Activated T-helper 1 cell treated with anti-CD3 and anti-CD28 coated beads, Interleukin-12 subunit alpha, Interleukin-12 subunit beta, Interleukin-2, Interleukin-4 antibody, amounts not matched to agents 30 ng/mL and 10 ng/mL and 1 ng/mL, durations not matched to agents 14 hours and 24 hours and 36 hours (primary cell): Measurements from ENCODE around the gene TRIM4. TPM values are rescaled to one million over a fixed set of nuclear protein-coding genes. Genes with fewer than 3 reads are reported as not detected.
A peak's percentile ranks its signal among the peaks of the same experiment; 100 is the strongest.
"Not testable (repeated sequence)": the region's sequence is repeated elsewhere in the genome, so short reads cannot be mapped to it uniquely, and the experiment has no call there.

ENCODE experiments used
- DNase-seq: peaks from one replicate; pipeline ENCODE4 v3.0.0; 2021; ENCODE audit warnings: low spot score
- H3K27ac Mint-ChIP-seq: one replicate; pipeline ENCODE4 v1.8.0; 2021; ENCODE audit warnings: mild to moderate bottlenecking, mixed read lengths
- H3K27me3 Mint-ChIP-seq: one replicate; pipeline ENCODE4 v1.8.0; 2022; ENCODE audit warnings: mild to moderate bottlenecking, moderate library complexity, mixed read lengths; ENCODE audit not compliant: insufficient read depth
- H3K36me3 Mint-ChIP-seq: one replicate; pipeline ENCODE4 v1.8.0; 2021; ENCODE audit warnings: low read depth, mixed read lengths
- H3K4me1 Mint-ChIP-seq: one replicate; pipeline ENCODE4 v1.8.0; 2021; ENCODE audit warnings: low read depth, mixed read lengths
- H3K4me3 Mint-ChIP-seq: one replicate; pipeline ENCODE4 v1.8.0; 2021; ENCODE audit warnings: mild to moderate bottlenecking, moderate library complexity, mixed read lengths
- H3K9me3 Mint-ChIP-seq: one replicate; pipeline ENCODE4 v1.8.0; 2021; ENCODE audit warnings: mixed read lengths
- intact Hi-C: fragments of 100-400 bp; cut with micrococcal nuclease; formaldehyde crosslinking; loops from one replicate; pipeline ENCODE4 v1.15.1; 2024
- total RNA-seq: library from RNA; stranded (reverse); gene quantifications from 2 replicates; pipeline ENCODE4 v1.2.3, GENCODE V29; 2022

The TRIM4 gene
- total RNA-seq, 1 donor from 2014 or later: 24.1 TPM

GRCh38 chr7:99938296-99938695, 19.0 kb upstream of the TRIM4 start:
- no peak for DNase-seq
- Mint-ChIP-seq H3K9me3 (peaks cover 15% of the 10 kb centered on the region), H3K27ac (no peak overlapping the region), H3K27me3 (peaks cover 22% of the 10 kb centered on the region), H3K4me3 (no peak overlapping the region), H3K4me1 (peaks cover 9% of the 10 kb centered on the region), H3K36me3 (no peaks in the 10 kb centered on the region)
- intact Hi-C loops: no loop called here

GRCh38 chr7:99935009-99935408, 15.7 kb upstream of the TRIM4 start:
- H3K9me3 Mint-ChIP-seq: peaks cover 15% of the 10 kb centered on the region
- DNase-seq, intact Hi-C loops, H3K36me3 Mint-ChIP-seq, H3K27ac Mint-ChIP-seq, H3K4me3 Mint-ChIP-seq: not testable (repeated sequence)
- H3K4me1 Mint-ChIP-seq: peaks cover 15% of the 10 kb centered on the region
- H3K27me3 Mint-ChIP-seq: peaks cover 20% of the 10 kb centered on the region

DNA sequence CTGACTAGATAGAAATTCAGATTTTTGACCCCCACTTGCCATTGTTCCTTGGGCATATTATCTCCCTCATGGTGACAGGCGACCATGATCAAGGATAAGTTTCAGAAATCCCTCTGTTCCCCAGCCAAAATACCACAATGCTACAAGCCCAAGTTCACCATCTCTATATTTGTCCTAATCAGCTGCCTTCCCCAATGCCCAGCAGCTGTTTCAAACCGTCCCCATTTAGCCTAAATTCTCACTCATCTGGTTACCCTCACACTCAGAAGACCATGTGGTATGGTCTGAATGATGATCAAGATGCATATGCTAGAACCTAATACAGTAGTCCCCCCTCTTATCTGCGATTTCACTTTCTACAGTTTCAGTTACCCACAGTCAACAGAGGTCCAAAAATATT, 11.0 kb upstream of the TRIM4 start:
- intact Hi-C loops: no loop called here
- no peak overlapping the region for H3K27ac Mint-ChIP-seq
- H3K27me3 Mint-ChIP-seq: peaks cover 20% of the 10 kb centered on the region
- no peak overlapping the region for H3K4me3 Mint-ChIP-seq
- peaks cover 31% of the 10 kb centered on the region for H3K4me1 Mint-ChIP-seq
- no peaks in the 10 kb centered on the region for H3K9me3 Mint-ChIP-seq
- no peak for DNase-seq
- H3K36me3 Mint-ChIP-seq: no peaks in the 10 kb centered on the region

- peaks cover 24% of the 10 kb centered on the region for H3K4me1 Mint-ChIP-seq
- no peak for DNase-seq
- intact Hi-C loops: loop anchor here (1.0 kb wide), 1 partner anchor 10 kb away; the partner anchor contains the start of gene TRIM4
- H3K27me3 Mint-ChIP-seq: peaks cover 23% of the 10 kb centered on the region
- H3K27ac Mint-ChIP-seq: peak overlapping the region; percentile 46
- H3K9me3 Mint-ChIP-seq: no peaks in the 10 kb centered on the region
- H3K4me3 Mint-ChIP-seq: peak overlapping the region; percentile 62
- no peaks in the 10 kb centered on the region for H3K36me3 Mint-ChIP-seq
Observed at GRCh38 chr7:99929730-99930053, 10.4 kb upstream of the TRIM4 start.

DNA sequence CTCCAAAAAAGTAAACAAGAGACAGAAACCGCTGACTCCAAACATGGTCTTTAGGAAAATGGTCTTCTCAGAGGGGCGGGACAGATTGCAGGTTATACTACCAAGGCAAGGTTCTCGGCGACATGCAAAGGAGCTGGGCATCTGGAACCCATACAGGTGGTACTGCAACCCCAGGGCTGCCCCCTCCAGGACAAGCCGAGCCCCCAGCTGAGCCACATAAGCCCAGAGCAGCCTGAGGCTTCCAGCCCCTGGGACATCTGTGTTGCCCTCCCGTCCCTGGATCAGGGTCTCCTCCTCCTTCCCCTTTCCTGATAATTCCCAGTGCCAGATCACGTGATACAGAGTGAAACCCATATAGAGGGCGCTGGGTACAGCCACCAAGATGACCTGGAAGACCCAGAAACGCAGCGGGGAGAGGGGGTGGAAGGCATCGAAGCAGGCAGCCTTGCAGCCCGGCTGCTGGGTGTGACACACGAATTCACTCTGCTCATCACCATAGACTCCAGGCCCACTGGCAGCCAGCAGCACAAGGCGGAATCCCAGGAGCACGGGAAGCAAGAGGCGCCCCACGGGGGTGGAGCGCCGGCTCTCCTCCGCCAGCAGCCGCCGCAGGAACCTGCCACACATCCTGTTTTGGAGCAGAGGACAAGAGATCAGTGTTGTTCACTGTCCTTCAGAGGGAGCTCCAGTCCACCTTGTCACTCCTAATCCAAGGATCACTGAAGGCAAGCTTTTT, 9.8 kb upstream of the TRIM4 start, which contains the start of gene GJC3:
Gene GJC3, minus strand, starts transcription at position 627 of the 736 bp plus-strand sequence. Its CDS starts 0 bp downstream, at position 627.
- peak within 1 kb of the TSS; percentile 62 for H3K4me3 Mint-ChIP-seq
- H3K27me3 Mint-ChIP-seq: peaks cover 23% of the 10 kb centered on the region
- H3K27ac Mint-ChIP-seq: peak within 1 kb of the TSS; percentile 46
- no peaks in the 10 kb centered on the region for H3K9me3 Mint-ChIP-seq
- peak; percentile 36 for DNase-seq
- no peaks in the 10 kb centered on the region for H3K36me3 Mint-ChIP-seq
- intact Hi-C loops: loop anchor here (1.0 kb wide), 1 partner anchor 10 kb away; the partner anchor contains the start of gene TRIM4
- peaks cover 24% of the 10 kb centered on the region for H3K4me1 Mint-ChIP-seq

DNA sequence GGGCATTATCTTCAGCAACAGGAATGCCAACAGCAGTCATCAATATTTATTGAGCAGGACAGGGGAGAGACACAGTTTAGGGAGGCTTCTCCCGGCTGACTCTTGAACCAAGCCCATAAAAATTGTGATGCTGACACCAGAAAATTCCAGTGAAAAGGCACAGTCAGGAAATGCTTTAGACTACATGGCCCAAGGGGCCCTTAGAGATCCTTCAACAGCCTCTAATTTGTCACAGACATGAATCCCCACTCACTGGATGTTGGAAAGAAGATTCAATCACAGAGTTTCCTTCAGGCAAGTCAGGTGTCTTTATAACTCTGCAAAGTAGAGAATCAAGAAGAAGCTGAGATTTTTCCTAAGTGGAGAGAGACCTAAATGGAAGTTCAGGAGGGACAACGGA, 8.9 kb upstream of the TRIM4 start:
- Mint-ChIP-seq H3K36me3 (no peaks in the 10 kb centered on the region), H3K27me3 (peaks cover 22% of the 10 kb centered on the region), H3K9me3 (no peaks in the 10 kb centered on the region), H3K4me3 (no peak overlapping the region), H3K27ac (no peak overlapping the region), H3K4me1 (peaks cover 24% of the 10 kb centered on the region)
- DNase-seq: no peak
- intact Hi-C loops: no loop called here

- DNase-seq: no peak
- H3K9me3 Mint-ChIP-seq: no peaks in the 10 kb centered on the region
- peaks cover 21% of the 10 kb centered on the region for H3K27me3 Mint-ChIP-seq
- H3K36me3 Mint-ChIP-seq: no peaks in the 10 kb centered on the region
- no peak overlapping the region for H3K27ac Mint-ChIP-seq
- peaks cover 24% of the 10 kb centered on the region for H3K4me1 Mint-ChIP-seq
- no peak overlapping the region for H3K4me3 Mint-ChIP-seq
- intact Hi-C loops: no loop called here
Observed at GRCh38 chr7:99927536-99927935, 8.2 kb upstream of the TRIM4 start.

GRCh38 chr7:99926321-99926720, 7.0 kb upstream of the TRIM4 start:
- Mint-ChIP-seq H3K4me3 (no peak overlapping the region), H3K36me3 (peaks cover 5% of the 10 kb centered on the region), H3K27ac (no peak overlapping the region), H3K27me3 (peaks cover 20% of the 10 kb centered on the region), H3K4me1 (peaks cover 24% of the 10 kb centered on the region), H3K9me3 (no peaks in the 10 kb centered on the region)
- intact Hi-C loops: no loop called here
- DNase-seq: no peak

- no peak overlapping the region for H3K4me3 Mint-ChIP-seq
- DNase-seq: no peak
- H3K4me1 Mint-ChIP-seq: peaks cover 19% of the 10 kb centered on the region
- no peaks in the 10 kb centered on the region for H3K9me3 Mint-ChIP-seq
- H3K27me3 Mint-ChIP-seq: peaks cover 20% of the 10 kb centered on the region
- intact Hi-C loops: no loop called here
- peaks cover 8% of the 10 kb centered on the region for H3K36me3 Mint-ChIP-seq
- H3K27ac Mint-ChIP-seq: no peak overlapping the region
Observed at GRCh38 chr7:99923200-99923599, 3.9 kb upstream of the TRIM4 start.

GRCh38 chr7:99920149-99920548, 819 bp upstream of the TRIM4 start:
- Mint-ChIP-seq H3K4me3 (peak overlapping the region; percentile 94), H3K27ac (peak overlapping the region; percentile 96), H3K4me1 (peaks cover 40% of the 10 kb centered on the region), H3K36me3 (peaks cover 22% of the 10 kb centered on the region), H3K9me3 (no peaks in the 10 kb centered on the region), H3K27me3 (peaks cover under 1% of the 10 kb centered on the region)
- no peak for DNase-seq
- intact Hi-C loops: no loop called here

DNA sequence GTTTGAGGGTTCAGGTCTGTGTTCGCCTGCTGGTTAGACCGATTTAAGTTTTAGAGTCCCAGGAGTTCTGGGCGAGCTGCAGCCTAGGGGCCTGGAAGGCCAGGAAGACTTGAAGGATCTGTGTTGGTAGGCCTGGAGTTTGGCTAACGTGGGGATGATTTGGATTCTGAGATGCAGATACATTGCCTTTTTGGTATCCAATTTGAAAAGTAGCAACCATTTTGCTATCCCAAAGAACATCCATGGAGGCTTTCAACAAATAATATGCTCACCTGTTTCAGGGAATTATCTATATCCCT, 433 bp upstream of the TRIM4 start:
- H3K27ac Mint-ChIP-seq: peak overlapping the region; percentile 96

GRCh38 chr7:99910976-99911375, 8.4 kb downstream of the TRIM4 start:
- DNase-seq: no peak
- intact Hi-C loops: no loop called here
- H3K27me3 Mint-ChIP-seq: no peaks in the 10 kb centered on the region
- no peak overlapping the region for H3K4me3 Mint-ChIP-seq
- peaks cover 28% of the 10 kb centered on the region for H3K36me3 Mint-ChIP-seq
- peaks cover 25% of the 10 kb centered on the region for H3K4me1 Mint-ChIP-seq
- no peak overlapping the region for H3K27ac Mint-ChIP-seq
- H3K9me3 Mint-ChIP-seq: no peaks in the 10 kb centered on the region

More for the DNA sequence above, 433 bp upstream of the TRIM4 start:
- Mint-ChIP-seq H3K4me1 (peaks cover 40% of the 10 kb centered on the region), H3K9me3 (no peaks in the 10 kb centered on the region), H3K27me3 (no peaks in the 10 kb centered on the region), H3K4me3 (peak overlapping the region; percentile 94), H3K36me3 (peaks cover 22% of the 10 kb centered on the region)
- intact Hi-C loops: loop anchor here (1.0 to 2.0 kb wide), 12 partner anchors 10 to 453 kb away; partner anchors contain the start of genes ATP5MF, CNPY4, COPS6 and GJC3
- DNase-seq: no peak

DNA sequence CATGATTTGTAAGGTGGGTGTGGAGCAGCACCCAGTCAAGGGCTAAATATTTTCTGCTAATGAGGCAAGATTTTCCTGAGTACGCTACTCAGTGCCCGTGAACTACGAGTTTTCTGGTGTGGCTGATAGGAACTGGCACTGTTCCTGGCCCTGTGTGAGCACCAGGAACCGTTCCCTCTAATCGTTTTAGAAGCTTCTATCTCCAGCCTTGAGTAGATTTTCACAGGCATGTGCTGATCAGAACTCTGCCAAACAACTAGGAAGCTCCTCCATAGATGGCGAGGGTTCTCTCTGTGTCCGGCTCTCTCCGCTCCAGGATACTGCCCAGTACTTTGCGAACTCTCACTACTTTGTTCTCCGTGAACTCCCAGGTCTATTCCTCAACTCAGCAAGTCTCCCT, 17.7 kb downstream of the TRIM4 start:
- Mint-ChIP-seq H3K36me3 (peaks cover 61% of the 10 kb centered on the region), H3K9me3 (peaks cover 3% of the 10 kb centered on the region), H3K4me3 (no peak overlapping the region), H3K27ac (no peak overlapping the region), H3K4me1 (peaks cover 9% of the 10 kb centered on the region), H3K27me3 (no peaks in the 10 kb centered on the region)
- DNase-seq: no peak
- intact Hi-C loops: no loop called here
